Measurements from ENCODE around the gene ZNF106. TPM values are rescaled to one million over a fixed set of nuclear protein-coding genes. Genes with fewer than 3 reads are reported as not detected.

The ZNF106 gene
- total RNA-seq, 2 donors from 2014 or later = 42.1 to 46.2 TPM

- H3K4me1 ChIP-seq (ENCODE audit: control insufficient read depth, insufficient read depth, low read length) = no peaks in the 10 kb centered on the region
Observed at GRCh38 chr15:42409011-42409410, 81.9 kb downstream of the ZNF106 start.

GRCh38 chr15:42408178-42408577 is 82.8 kb downstream of the ZNF106 start:
- Histone ChIP-seq H3K4me3 (ENCODE audit: low read length) (no peak overlapping the region), H3K9me3 (ENCODE audit: control insufficient read depth, low read length) (no peaks in the 10 kb centered on the region), H3K9ac (ENCODE audit: extremely low read depth, low read length, poor library complexity, severe bottlenecking) (no peak overlapping the region), H3K27me3 (ENCODE audit: control insufficient read depth, insufficient read depth, low read length, poor library complexity, severe bottlenecking) (no peaks in the 10 kb centered on the region), H3K27ac (ENCODE audit: low read depth, low read length) (no peak overlapping the region), H3K4me1 (ENCODE audit: control insufficient read depth, insufficient read depth, low read length) (no peaks in the 10 kb centered on the region), H3K36me3 (ENCODE audit: control insufficient read depth, insufficient read depth, low read length) (peaks cover 11% of the 10 kb centered on the region)
- no peak for TF ChIP-seq CTCF (conservative IDR thresholded peaks at IDR 0.05)
- no peaks in the 10 kb centered on the region for H3K27me3 Mint-ChIP-seq (ENCODE audit: insufficient read depth)
- no peaks in the 10 kb centered on the region for H3K9me3 Mint-ChIP-seq
- no peak overlapping the region for H3K27ac Mint-ChIP-seq
- H3K36me3 Mint-ChIP-seq (ENCODE audit: low read depth) = peaks cover 13% of the 10 kb centered on the region
- H3K4me3 Mint-ChIP-seq = no peak overlapping the region
- no peaks in the 10 kb centered on the region for H3K4me1 Mint-ChIP-seq
- WGBS, 2 experiments (ENCODE audit: insufficient coverage in 1 of 2, insufficient read length in 1 of 2) = 94 to 100% methylated on average over 2 to 4 of the region's 4 CpGs
- no peak for DNase-seq

More at GRCh38 chr15:42409011-42409410, 81.9 kb downstream of the ZNF106 start:
- Histone ChIP-seq H3K9ac (ENCODE audit: extremely low read depth, low read length, poor library complexity, severe bottlenecking) (no peak overlapping the region), H3K36me3 (ENCODE audit: control insufficient read depth, insufficient read depth, low read length) (peaks cover 14% of the 10 kb centered on the region), H3K4me3 (ENCODE audit: low read length) (no peak overlapping the region), H3K27me3 (ENCODE audit: control insufficient read depth, insufficient read depth, low read length, poor library complexity, severe bottlenecking) (no peaks in the 10 kb centered on the region), H3K27ac (ENCODE audit: low read depth, low read length) (no peak overlapping the region), H3K9me3 (ENCODE audit: control insufficient read depth, low read length) (no peaks in the 10 kb centered on the region)
- no peaks in the 10 kb centered on the region for H3K27me3 Mint-ChIP-seq (ENCODE audit: insufficient read depth)
- H3K9me3 Mint-ChIP-seq = no peaks in the 10 kb centered on the region
- no peak for DNase-seq
- no peak overlapping the region for H3K27ac Mint-ChIP-seq
- no peaks in the 10 kb centered on the region for H3K4me1 Mint-ChIP-seq
- peaks cover 17% of the 10 kb centered on the region for H3K36me3 Mint-ChIP-seq (ENCODE audit: low read depth)
- no peak overlapping the region for H3K4me3 Mint-ChIP-seq
- no peak for TF ChIP-seq CTCF (conservative IDR thresholded peaks at IDR 0.05)
- WGBS, 2 experiments (ENCODE audit: insufficient coverage in 1 of 2, insufficient read length in 1 of 2) = 89 to 93% methylated on average over 3 to 9 of the region's 9 CpGs

- Histone ChIP-seq H3K4me1 (ENCODE audit: control insufficient read depth, insufficient read depth, low read length) (no peaks in the 10 kb centered on the region), H3K27ac (ENCODE audit: low read depth, low read length) (no peak overlapping the region), H3K9ac (ENCODE audit: extremely low read depth, low read length, poor library complexity, severe bottlenecking) (no peak overlapping the region), H3K9me3 (ENCODE audit: control insufficient read depth, low read length) (no peaks in the 10 kb centered on the region), H3K4me3 (ENCODE audit: low read length) (no peak overlapping the region), H3K36me3 (ENCODE audit: control insufficient read depth, insufficient read depth, low read length) (no peaks in the 10 kb centered on the region), H3K27me3 (ENCODE audit: control insufficient read depth, insufficient read depth, low read length, poor library complexity, severe bottlenecking) (no peaks in the 10 kb centered on the region)
- WGBS, 2 experiments (ENCODE audit: insufficient coverage in 1 of 2, insufficient read length in 1 of 2) = 88 to 90% methylated on average over 4 to 6 of the region's 6 CpGs
- Mint-ChIP-seq H3K4me3 (no peak overlapping the region), H3K36me3 (ENCODE audit: low read depth) (no peaks in the 10 kb centered on the region), H3K9me3 (no peaks in the 10 kb centered on the region), H3K27me3 (ENCODE audit: insufficient read depth) (no peaks in the 10 kb centered on the region), H3K27ac (no peak overlapping the region), H3K4me1 (no peaks in the 10 kb centered on the region)
- TF ChIP-seq CTCF (conservative IDR thresholded peaks at IDR 0.05) = no peak
- DNase-seq = no peak
Observed at GRCh38 chr15:42405863-42406482, 85.0 kb downstream of the ZNF106 start.

Data from endodermal cell (in vitro differentiated cells).